Measurements from ENCODE around the gene TTC36. TPM values are rescaled to one million over a fixed set of nuclear protein-coding genes. Genes with fewer than 3 reads are reported as not detected.

TTC36 gene
- total RNA-seq, 2 experiments from 2014 or later, result 0.68 to 1.0 TPM

- DNase-seq, result no peak
- Mint-ChIP-seq H3K4me3 (no peak overlapping the region), H3K4me1 (peaks cover 10% of the 10 kb centered on the region), H3K27ac (no peak overlapping the region), H3K36me3 (peaks cover 19% of the 10 kb centered on the region), H3K9me3 (no peaks in the 10 kb centered on the region), H3K27me3 (no peaks in the 10 kb centered on the region)
- no peak for ATAC-seq (ENCODE audit: low read depth)
- POLR2A ChIA-PET, result interaction anchor here (0.6 kb wide), 1 partner anchor 106 kb away, joined by 3 read pairs; no protein-coding TSS in a partner anchor
These were observed 2.4 kb upstream of the TTC36 start for GRCh38 chr11:118524757-118525470.

GRCh38 chr11:118526688-118527087, 586 bp upstream of the TTC36 start:
- H3K27me3 Mint-ChIP-seq, result no peaks in the 10 kb centered on the region
- no peaks in the 10 kb centered on the region for H3K9me3 Mint-ChIP-seq
- peaks cover 16% of the 10 kb centered on the region for H3K4me1 Mint-ChIP-seq
- DNase-seq (no peak), ATAC-seq (ENCODE audit: low read depth) (no peak)
- H3K27ac Mint-ChIP-seq, result no peak overlapping the region
- H3K4me3 Mint-ChIP-seq, result no peak overlapping the region
- peaks cover 12% of the 10 kb centered on the region for H3K36me3 Mint-ChIP-seq
- POLR2A ChIA-PET, result no interaction called here

GRCh38 chr11:118528511-118528910, 1.2 kb downstream of the TTC36 start:
- ATAC-seq (ENCODE audit: low read depth) (no peak), DNase-seq (no peak)
- Mint-ChIP-seq H3K27ac (no peak overlapping the region), H3K27me3 (no peaks in the 10 kb centered on the region), H3K4me3 (no peak overlapping the region), H3K36me3 (peaks cover 8% of the 10 kb centered on the region), H3K9me3 (no peaks in the 10 kb centered on the region), H3K4me1 (peaks cover 16% of the 10 kb centered on the region)
- POLR2A ChIA-PET, result no interaction called here

- Mint-ChIP-seq H3K4me1 (peaks cover 16% of the 10 kb centered on the region), H3K4me3 (peak overlapping the region; percentile 92), H3K9me3 (no peaks in the 10 kb centered on the region), H3K27ac (peak overlapping the region; percentile 48), H3K27me3 (no peaks in the 10 kb centered on the region), H3K36me3 (peaks cover 7% of the 10 kb centered on the region)
- DNase-seq (no peak), ATAC-seq (ENCODE audit: low read depth) (no peak)
- POLR2A ChIA-PET, result interaction anchor here (0.6 kb wide), 1 partner anchor 42 kb away, joined by 3 read pairs; no protein-coding TSS in a partner anchor
These were observed 2.4 kb downstream of the TTC36 start for GRCh38 chr11:118529584-118530175.

GRCh38 chr11:118530180-118530682, 3.0 kb downstream of the TTC36 start:
- H3K4me1 Mint-ChIP-seq, result peaks cover 16% of the 10 kb centered on the region
- ATAC-seq (ENCODE audit: low read depth) (no peak), DNase-seq (no peak)
- POLR2A ChIA-PET, result no interaction called here
- peak overlapping the region; percentile 92 for H3K4me3 Mint-ChIP-seq
- H3K27me3 Mint-ChIP-seq, result no peaks in the 10 kb centered on the region
- peak overlapping the region; percentile 48 for H3K27ac Mint-ChIP-seq
- H3K36me3 Mint-ChIP-seq, result peaks cover 7% of the 10 kb centered on the region
- no peaks in the 10 kb centered on the region for H3K9me3 Mint-ChIP-seq

- H3K4me1 Mint-ChIP-seq, result peaks cover 16% of the 10 kb centered on the region
- peak; percentile 85 for DNase-seq
- POLR2A ChIA-PET, result no interaction called here
These were observed 3.7 kb downstream of the TTC36 start, which contains the start of gene TMEM25 for GRCh38 chr11:118530683-118531596. Gene TMEM25, plus strand, starts transcription at chr11:118531192. Its CDS starts 610 bp downstream, at chr11:118531802.

GRCh38 chr11:118531597-118532084, 4.4 kb downstream of the TTC36 start:
- Mint-ChIP-seq H3K4me3 (peak overlapping the region; percentile 92), H3K36me3 (peaks cover 7% of the 10 kb centered on the region), H3K9me3 (no peaks in the 10 kb centered on the region), H3K27ac (peak overlapping the region; percentile 84), H3K27me3 (no peaks in the 10 kb centered on the region), H3K4me1 (peaks cover 16% of the 10 kb centered on the region)
- POLR2A ChIA-PET, result no interaction called here
- ATAC-seq (ENCODE audit: low read depth), result peak; percentile 16
- no peak for DNase-seq

More at GRCh38 chr11:118530683-118531596, 3.7 kb downstream of the TTC36 start, which contains the start of gene TMEM25:
- H3K27ac Mint-ChIP-seq, result peak within 1 kb of the TSS; percentile 84
- peak within 1 kb of the TSS; percentile 92 for H3K4me3 Mint-ChIP-seq
- ATAC-seq (ENCODE audit: low read depth), result peak; percentile 85
- H3K36me3 Mint-ChIP-seq, result peaks cover 7% of the 10 kb centered on the region
- no peaks in the 10 kb centered on the region for H3K27me3 Mint-ChIP-seq
- H3K9me3 Mint-ChIP-seq, result no peaks in the 10 kb centered on the region

GRCh38 chr11:118532091-118532490, 4.8 kb downstream of the TTC36 start:
- H3K9me3 Mint-ChIP-seq, result no peaks in the 10 kb centered on the region
- no peaks in the 10 kb centered on the region for H3K27me3 Mint-ChIP-seq
- no peak for ATAC-seq (ENCODE audit: low read depth)
- POLR2A ChIA-PET, result no interaction called here
- H3K4me1 Mint-ChIP-seq, result peaks cover 16% of the 10 kb centered on the region
- DNase-seq, result no peak
- peak overlapping the region; percentile 84 for H3K27ac Mint-ChIP-seq
- H3K36me3 Mint-ChIP-seq, result peaks cover 7% of the 10 kb centered on the region
- peak overlapping the region; percentile 92 for H3K4me3 Mint-ChIP-seq

GRCh38 chr11:118532852-118533768, 5.8 kb downstream of the TTC36 start:
- Mint-ChIP-seq H3K4me3 (no peak overlapping the region), H3K9me3 (no peaks in the 10 kb centered on the region), H3K36me3 (peaks cover 1% of the 10 kb centered on the region), H3K27ac (no peak overlapping the region), H3K4me1 (peaks cover 15% of the 10 kb centered on the region), H3K27me3 (no peaks in the 10 kb centered on the region)
- ATAC-seq (ENCODE audit: low read depth), result no peak
- POLR2A ChIA-PET, result interaction anchor here (0.5 kb wide), 1 partner anchor 69 kb away, joined by 3 read pairs; no protein-coding TSS in a partner anchor
- no peak for DNase-seq

- Mint-ChIP-seq H3K4me3 (no peak overlapping the region), H3K36me3 (peaks cover 1% of the 10 kb centered on the region), H3K27ac (no peak overlapping the region), H3K4me1 (peaks cover 13% of the 10 kb centered on the region), H3K27me3 (no peaks in the 10 kb centered on the region), H3K9me3 (no peaks in the 10 kb centered on the region)
- no peak for ATAC-seq (ENCODE audit: low read depth)
- POLR2A ChIA-PET, result interaction anchor here (1.0 kb wide), 1 partner anchor 39 kb away, joined by 3 read pairs; no protein-coding TSS in a partner anchor
- no peak for DNase-seq
These were observed 6.8 kb downstream of the TTC36 start for GRCh38 chr11:118533769-118534729.

- Mint-ChIP-seq H3K4me3 (no peak overlapping the region), H3K27ac (no peak overlapping the region), H3K27me3 (no peaks in the 10 kb centered on the region), H3K36me3 (peaks cover 1% of the 10 kb centered on the region), H3K9me3 (no peaks in the 10 kb centered on the region), H3K4me1 (peaks cover 6% of the 10 kb centered on the region)
- POLR2A ChIA-PET, result no interaction called here
- DNase-seq (no peak), ATAC-seq (ENCODE audit: low read depth) (no peak)
These were observed 8.0 kb downstream of the TTC36 start for GRCh38 chr11:118535261-118535660.

All from activated naive CD8-positive, alpha-beta T cell treated with anti-CD3 and anti-CD28 coated beads, Interleukin-2, amount 10 ng/mL, durations not matched to agents 7 days and 5 days (primary cell).